GM21360 (cell line): ENCODE data around the gene KHDRBS2.
"Not testable (repeated sequence)": the region's sequence is repeated elsewhere in the genome, so short reads cannot be mapped to it uniquely, and the experiment has no call there.

Source experiments
- ATAC-seq: cut with Tn5 transposase; IDR thresholded peaks from one replicate; pipeline ENCODE4 v1.9.1; 2021; ENCODE audit warnings: mild to moderate bottlenecking, moderate library complexity; ENCODE audit not compliant: unreplicated experiment

The KHDRBS2 gene

GRCh38 chr6:61886608-61887259 is 399.3 kb downstream of the KHDRBS2 start:
- ATAC-seq, result no peak

DNA sequence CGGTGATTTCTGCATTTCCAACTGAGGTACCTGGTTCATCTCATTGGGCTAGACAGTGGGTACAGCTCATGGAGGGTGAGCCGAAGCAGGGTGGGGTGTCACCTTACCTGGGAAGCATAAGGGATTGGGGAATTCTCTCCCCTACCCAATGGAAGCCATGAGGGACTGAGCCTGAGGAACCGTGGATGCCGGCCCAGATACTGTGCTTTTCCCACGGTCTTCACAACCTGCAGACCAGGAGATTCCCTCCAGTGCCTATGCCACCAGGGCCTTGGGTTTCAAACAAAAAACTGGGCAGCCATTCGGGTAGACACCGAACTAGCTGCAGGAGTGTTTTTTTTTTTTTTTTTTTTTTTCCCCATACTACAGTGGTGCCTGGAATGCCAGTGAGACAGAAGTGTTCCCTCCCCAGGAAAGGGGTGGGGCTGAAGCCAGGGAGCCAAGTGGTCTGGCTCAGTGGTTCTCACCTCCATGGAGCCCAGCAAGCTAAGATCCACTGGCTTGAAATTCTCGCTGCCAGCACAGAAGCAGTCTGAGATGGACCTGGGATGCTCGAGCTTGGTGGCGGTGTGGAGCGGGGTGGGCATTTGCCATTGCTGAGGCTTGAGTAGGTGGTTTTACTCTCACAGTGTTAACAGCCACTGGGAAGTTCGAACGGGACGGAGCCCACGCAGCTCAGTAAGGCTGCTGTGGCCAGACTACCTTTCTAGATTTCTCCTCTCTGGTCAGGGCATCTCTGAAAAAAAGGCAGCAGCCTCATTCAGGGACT is 416.2 kb downstream of the KHDRBS2 start:
- no peak for ATAC-seq

GRCh38 chr6:61868507-61869080 is 417.4 kb downstream of the KHDRBS2 start:
- ATAC-seq, result no peak

DNA sequence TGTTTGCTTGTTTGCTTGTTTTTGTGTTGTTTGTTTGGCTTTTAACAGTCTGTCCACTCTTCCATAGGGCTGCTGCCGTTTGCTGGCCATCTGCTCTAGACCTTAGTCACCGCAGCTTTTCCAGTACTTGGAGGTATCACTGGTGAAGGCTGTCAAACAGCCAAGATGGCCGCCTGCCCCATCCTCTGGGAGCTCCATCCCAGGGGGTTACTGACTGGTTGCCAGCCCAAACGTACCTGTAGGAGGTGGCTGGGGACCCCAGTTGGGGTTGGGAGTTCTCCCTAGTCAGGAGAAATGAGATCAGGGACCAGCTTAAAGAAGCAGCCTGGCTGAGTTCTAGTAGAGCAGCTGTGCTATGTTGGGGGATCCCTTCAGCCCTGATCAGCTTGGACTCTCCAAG is 418.4 kb downstream of the KHDRBS2 start:
- ATAC-seq, result no peak

DNA sequence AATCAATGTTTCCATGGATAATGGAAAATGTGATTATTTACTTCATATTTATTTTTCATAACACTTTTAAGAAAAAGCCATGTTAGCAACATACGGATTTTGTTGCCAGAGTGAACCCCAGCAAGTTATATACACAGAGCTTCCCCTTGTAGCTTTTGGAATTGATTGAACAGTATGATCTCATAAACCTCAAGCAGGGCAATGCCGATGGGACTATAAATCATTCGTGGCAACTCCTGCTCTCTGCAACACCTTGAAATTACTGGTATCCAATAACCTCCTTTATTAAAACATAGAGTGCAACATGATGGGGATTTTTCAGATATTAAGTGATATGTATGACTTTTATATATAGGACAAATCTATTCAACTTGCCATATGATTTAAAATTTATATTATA is 428.5 kb downstream of the KHDRBS2 start:
- no peak for ATAC-seq

- ATAC-seq, result no peak
Measured at GRCh38 chr6:61841958-61842357, 444.1 kb downstream of the KHDRBS2 start.

DNA sequence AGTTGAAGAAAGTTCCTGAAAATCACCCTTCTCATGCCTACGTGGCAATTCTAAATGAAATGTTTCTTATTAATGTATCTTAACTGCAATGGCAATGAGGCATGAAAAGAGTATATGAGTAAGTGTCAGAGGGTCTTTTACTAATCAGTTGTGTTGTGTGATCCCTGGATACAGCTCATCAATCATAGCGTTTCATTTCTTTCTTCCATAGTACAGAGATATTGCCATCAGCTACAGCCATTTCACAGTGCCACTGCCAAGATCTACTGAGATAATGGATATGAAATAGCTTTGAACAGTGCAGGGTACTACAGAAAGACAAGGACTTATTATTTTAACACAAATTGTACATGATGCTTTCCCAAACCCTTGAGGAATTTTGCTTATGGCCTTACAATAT is 450.8 kb downstream of the KHDRBS2 start:
- ATAC-seq, result no peak

GRCh38 chr6:61833176-61833755 is 452.8 kb downstream of the KHDRBS2 start:
- no peak for ATAC-seq

GRCh38 chr6:61817716-61818115 is 468.3 kb downstream of the KHDRBS2 start:
- ATAC-seq, result no peak

DNA sequence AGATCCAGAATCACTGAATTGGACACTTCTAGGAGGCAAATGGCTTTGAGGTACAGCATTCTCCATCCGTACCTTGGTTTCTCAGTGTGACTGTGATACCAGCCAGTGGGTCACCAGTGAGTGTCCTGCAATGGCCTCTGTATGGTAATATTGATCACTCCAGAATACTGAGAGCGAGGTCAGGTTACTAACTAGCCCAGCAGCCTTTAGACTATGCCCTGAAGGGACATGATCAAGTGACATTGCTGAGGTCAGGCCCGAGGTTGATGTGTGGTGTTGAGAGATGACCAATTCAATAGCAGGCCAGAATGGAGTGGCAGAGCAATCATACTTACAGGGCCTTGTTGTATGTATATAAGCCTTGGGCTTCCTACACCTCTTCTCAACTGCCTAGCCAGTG is 476.0 kb downstream of the KHDRBS2 start:
- ATAC-seq, result no peak

DNA sequence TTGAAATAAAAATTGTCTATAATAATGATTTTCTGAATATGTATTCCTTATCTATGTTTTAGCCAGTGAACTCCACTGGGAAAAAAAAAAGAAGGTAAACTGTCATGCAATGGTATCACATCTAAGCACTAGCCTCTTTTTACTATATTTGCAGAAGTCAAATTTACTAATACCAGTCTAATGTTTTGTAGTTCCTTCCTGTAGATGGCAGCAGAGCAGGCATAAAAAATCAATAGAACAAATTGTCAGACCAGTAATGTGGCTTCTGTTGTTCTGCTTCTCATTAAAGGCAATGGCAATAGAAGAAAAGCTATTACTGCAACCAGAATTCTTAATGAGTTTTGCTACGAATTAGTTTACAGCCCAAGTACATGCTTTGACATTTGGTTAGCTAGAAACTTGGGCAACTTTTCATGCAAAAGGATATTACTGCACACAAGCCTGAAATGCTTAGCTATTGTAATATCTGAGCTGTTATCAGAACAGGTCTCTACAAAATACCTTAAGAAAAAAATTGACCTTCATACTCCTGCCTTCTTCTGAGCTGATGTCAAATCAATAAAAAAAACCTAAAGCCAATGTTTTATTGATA is 476.9 kb downstream of the KHDRBS2 start:
- peak; percentile 70 for ATAC-seq

- no peak for ATAC-seq
Measured at GRCh38 chr6:61787998-61788397, 498.0 kb downstream of the KHDRBS2 start.

DNA sequence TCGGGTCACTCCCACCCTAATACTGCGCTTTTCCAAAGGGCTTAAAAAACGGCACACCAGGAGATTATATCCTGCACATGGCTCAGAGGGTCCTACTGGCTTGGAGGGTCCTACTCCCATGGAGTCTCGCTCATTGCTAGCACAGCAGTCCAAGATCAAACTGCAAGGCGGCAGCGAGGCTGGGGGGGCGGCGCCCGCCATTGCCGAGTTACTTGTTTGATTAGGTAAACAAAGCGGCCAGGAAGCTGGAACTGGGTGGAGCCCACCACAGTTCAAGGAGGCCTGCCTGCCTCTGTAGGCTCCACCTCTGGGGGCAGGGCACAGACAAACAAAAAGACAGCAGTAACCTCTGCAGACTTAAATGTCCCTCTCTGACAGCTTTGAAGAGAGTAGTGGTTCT is 516.6 kb downstream of the KHDRBS2 start:
- not testable (repeated sequence) for ATAC-seq

DNA sequence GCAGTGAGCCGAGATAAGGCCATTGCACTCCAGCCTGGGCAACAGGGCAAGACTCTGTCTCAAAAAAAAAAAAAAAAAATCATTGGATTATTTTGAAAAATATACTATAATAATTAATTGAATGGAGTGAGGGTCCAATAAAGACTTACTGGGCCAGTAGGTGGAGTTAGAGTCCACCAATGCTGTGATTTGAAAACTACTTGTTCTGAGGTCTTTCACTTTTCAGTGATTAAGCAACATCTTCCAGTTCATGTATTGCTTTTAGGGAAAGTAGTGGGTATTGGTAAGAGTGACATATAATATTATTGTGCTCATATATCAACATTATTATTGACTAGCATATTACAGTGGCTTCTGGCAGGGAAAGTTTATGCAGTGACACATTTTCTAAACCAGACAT is 530.3 kb downstream of the KHDRBS2 start:
- no peak for ATAC-seq

GRCh38 chr6:61751986-61752385 is 534.0 kb downstream of the KHDRBS2 start:
- no peak for ATAC-seq

DNA sequence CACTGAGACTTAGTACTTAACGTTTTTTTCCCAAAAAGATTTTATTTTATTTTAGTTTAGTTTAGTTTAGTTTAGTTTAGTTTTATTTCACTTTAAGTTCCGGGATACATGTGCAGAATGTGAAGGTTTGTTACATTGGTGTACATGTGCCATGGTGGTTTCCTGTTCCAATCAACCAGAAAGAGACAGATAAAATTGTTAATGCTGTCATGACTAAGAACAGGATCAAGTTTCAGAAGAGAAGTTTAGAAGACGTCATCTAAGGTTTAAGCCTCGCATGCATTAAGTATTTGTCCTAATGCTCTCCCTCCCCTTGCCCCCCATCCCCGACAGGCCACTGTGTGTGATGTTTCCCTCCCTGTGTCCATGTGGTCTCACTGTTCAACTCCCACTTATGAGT is 540.0 kb downstream of the KHDRBS2 start:
- ATAC-seq, result no peak

DNA sequence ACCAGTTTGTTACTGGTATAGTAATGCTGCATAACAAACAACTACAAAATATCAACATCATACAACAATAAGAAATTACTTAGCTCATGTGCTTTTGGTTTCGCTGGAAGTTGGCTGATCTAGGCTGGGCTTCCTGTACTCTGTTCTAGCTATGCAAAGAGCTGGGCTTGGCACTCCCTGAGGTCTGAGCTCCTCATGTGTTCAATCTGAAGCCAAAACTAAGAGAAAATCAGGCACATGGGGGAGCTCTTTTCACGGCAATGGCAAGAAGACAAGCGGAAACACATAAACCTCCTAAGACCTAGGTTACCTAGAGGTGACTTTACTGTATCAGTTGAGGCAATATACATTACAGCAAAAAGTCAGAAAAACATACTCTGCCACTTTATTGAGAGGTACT is 574.2 kb downstream of the KHDRBS2 start:
- ATAC-seq, result no peak

- no peak for ATAC-seq
Measured at GRCh38 chr6:61688165-61688564, 597.9 kb downstream of the KHDRBS2 start.

DNA sequence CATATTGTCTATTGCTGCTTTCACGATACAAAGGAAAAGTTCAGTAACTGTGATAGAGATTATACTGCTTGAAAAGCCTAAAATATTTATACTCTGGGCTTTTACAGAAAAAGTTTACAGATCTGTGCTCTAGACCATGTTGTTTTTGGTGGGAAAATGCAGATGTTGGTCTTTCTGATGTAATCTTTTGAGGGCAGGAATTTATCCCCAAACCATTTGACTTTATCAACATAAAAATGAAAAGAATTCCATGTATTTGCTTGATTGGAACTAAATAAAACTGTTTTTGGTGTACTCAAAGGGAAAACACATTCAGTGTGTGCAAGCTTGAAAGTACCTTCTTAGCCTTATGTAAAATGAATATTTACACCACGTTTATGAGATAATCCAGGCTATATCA is 603.5 kb downstream of the KHDRBS2 start:
- no peak for ATAC-seq

DNA sequence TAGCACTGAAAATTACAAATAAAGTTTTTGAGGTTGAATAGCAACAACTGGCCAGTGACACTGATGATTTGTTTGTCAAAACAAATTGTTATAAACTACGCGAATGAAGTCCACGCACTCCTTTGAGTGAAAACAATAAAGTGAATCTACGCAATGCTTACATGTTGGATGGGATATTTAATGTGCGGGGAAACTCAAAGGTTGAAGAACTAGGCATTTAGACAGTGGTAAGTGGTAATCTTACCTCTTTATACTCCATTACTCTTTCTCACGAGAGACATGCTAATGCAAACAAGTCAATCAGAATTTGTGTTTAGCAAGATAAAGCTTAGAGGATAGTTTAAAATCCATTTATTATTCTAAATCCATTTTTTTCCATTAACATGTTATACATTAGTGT is 606.4 kb downstream of the KHDRBS2 start:
- ATAC-seq, result no peak

DNA sequence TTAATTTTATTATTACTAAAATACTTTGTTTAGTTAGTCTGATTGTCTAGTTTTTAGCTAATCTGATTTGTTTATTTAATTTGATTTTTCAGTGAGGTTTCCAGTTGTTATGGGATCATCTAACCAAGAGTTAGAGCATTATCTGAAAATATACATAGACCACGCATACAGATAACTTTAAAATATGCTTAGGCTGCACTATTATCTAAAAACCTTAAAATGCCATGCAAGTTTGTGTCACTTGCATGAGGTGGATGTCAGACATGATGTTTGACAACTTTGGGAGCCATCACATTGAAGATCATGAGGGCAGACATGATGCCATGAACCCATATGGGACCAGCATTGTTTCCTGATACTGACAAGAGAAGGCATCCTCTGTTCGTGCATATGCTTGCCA is 610.3 kb downstream of the KHDRBS2 start:
- no peak for ATAC-seq

DNA sequence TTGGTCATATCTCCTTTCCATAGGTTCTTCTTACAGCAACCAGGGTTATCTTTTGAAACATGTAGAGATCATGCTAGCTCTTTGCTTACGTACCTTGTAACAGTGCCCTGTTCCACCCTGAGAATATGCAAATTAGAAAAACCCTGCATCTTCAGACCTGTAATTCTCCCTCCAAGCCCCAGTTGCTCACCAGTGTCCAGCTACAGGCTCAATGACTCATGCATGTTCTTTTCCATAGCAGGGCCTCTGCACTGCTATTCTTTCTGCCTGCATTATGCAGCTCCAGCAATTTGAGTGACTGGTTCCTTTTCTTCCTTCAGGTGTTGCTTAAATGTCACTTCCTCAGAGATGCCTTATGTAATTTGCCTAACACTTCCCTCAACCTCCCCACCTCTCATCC is 636.2 kb downstream of the KHDRBS2 start:
- no peak for ATAC-seq
